Colonic mucosa (tissue), 4 donors: ENCODE measurements around the gene SUFU. TPM values are rescaled to one million over a fixed set of nuclear protein-coding genes. Genes with fewer than 3 reads are reported as not detected.

Source experiments
- DNase-seq: peaks from one replicate; pipeline ENCODE4 v3.0.0-alpha.2; 2020
- H3K27ac ChIP-seq: fragments of 200-600 bp; one replicate; pipeline ENCODE4 v1.8.0; 2021
- H3K27me3 ChIP-seq: fragments of 200-600 bp; one replicate; pipeline ENCODE4 v1.8.0; 2021
- H3K36me3 ChIP-seq: fragments of 200-600 bp; one replicate; pipeline ENCODE4 v1.8.0; 2021
- H3K4me1 ChIP-seq: fragments of 200-600 bp; one replicate; pipeline ENCODE4 v1.8.0; 2021; ENCODE audit warnings: mild to moderate bottlenecking
- H3K4me3 ChIP-seq: fragments of 200-600 bp; one replicate; pipeline ENCODE4 v1.8.0; 2021
- H3K9ac ChIP-seq, 2 donors: one replicate each; pipeline ENCODE4 v1.7.0; 2013; ENCODE audit warnings: control low read depth in 2 of 2, low read depth in 2 of 2, low read length in 2 of 2
- H3K9me3 ChIP-seq: fragments of 200-600 bp; one replicate; pipeline ENCODE4 v1.8.0; 2021
- CTCF ChIP-seq: fragments of 200-600 bp; IDR thresholded peaks from one replicate; pipeline ENCODE4 v1.8.0; 2022; ENCODE audit warnings: antibody characterized with exemption, mild to moderate bottlenecking
- intact Hi-C: fragments of 100-400 bp; cut with DNase I; formaldehyde crosslinking; loops from one replicate; pipeline ENCODE4 v1.14.1; 2022
- total RNA-seq, 2 donors: library from RNA; stranded (reverse); fragmentation: NEBNext Ultra II Directional in 1 of 2; extraction: Animal tissue kit (Norgen Biotek cat#: 25700) in 1 of 2; gene quantifications; one replicate each; pipeline ENCODE4 v1.2.1, GENCODE V29; 2021
- donor health status: healthy.
- donor health status: DM: no; HTN: no; CAD: no.
- donor health status: DM: no; HTN: no; CAD: no.

Gene SUFU
- total RNA-seq, 2 donors from 2014 or later: 7.6 to 8.6 TPM

- intact Hi-C loops: no loop called here
- TF ChIP-seq CTCF: no peak
- no peaks in the 10 kb centered on the region for H3K36me3 ChIP-seq
- no peaks in the 10 kb centered on the region for H3K9me3 ChIP-seq
- H3K4me1 ChIP-seq: no peaks in the 10 kb centered on the region
- H3K27me3 ChIP-seq: no peaks in the 10 kb centered on the region
- no peak overlapping the region for H3K9ac ChIP-seq
- H3K27ac ChIP-seq: no peak overlapping the region
- no peak for DNase-seq
- no peak overlapping the region for H3K4me3 ChIP-seq
Observed at GRCh38 chr10:102538811-102539210, 35.0 kb downstream of the SUFU start.

- H3K9ac ChIP-seq: no peak overlapping the region
- no peaks in the 10 kb centered on the region for H3K4me1 ChIP-seq
- DNase-seq: no peak
- H3K4me3 ChIP-seq: no peak overlapping the region
- H3K27me3 ChIP-seq: no peaks in the 10 kb centered on the region
- intact Hi-C loops: no loop called here
- no peak for TF ChIP-seq CTCF
- H3K36me3 ChIP-seq: no peaks in the 10 kb centered on the region
- H3K27ac ChIP-seq: no peak overlapping the region
- H3K9me3 ChIP-seq: no peaks in the 10 kb centered on the region
Observed at GRCh38 chr10:102540023-102540422, 36.3 kb downstream of the SUFU start.

GRCh38 chr10:102542800-102543418 lies 39.1 kb downstream of the SUFU start:
- no peak overlapping the region for H3K9ac ChIP-seq
- H3K4me1 ChIP-seq: no peaks in the 10 kb centered on the region
- no peak for DNase-seq
- H3K4me3 ChIP-seq: no peak overlapping the region
- H3K27me3 ChIP-seq: no peaks in the 10 kb centered on the region
- TF ChIP-seq CTCF: no peak
- H3K27ac ChIP-seq: no peak overlapping the region
- intact Hi-C loops: no loop called here
- no peaks in the 10 kb centered on the region for H3K36me3 ChIP-seq
- no peaks in the 10 kb centered on the region for H3K9me3 ChIP-seq

GRCh38 chr10:102545265-102545871 lies 41.6 kb downstream of the SUFU start:
- no peak for DNase-seq
- TF ChIP-seq CTCF: no peak
- H3K27ac ChIP-seq: no peak overlapping the region
- H3K4me3 ChIP-seq: no peak overlapping the region
- H3K9ac ChIP-seq: no peak overlapping the region
- H3K9me3 ChIP-seq: no peaks in the 10 kb centered on the region
- no peaks in the 10 kb centered on the region for H3K27me3 ChIP-seq
- intact Hi-C loops: no loop called here
- H3K4me1 ChIP-seq: no peaks in the 10 kb centered on the region
- H3K36me3 ChIP-seq: no peaks in the 10 kb centered on the region

GRCh38 chr10:102545997-102546396 lies 42.2 kb downstream of the SUFU start:
- Histone ChIP-seq H3K9ac (no peak overlapping the region), H3K36me3 (no peaks in the 10 kb centered on the region), H3K4me1 (no peaks in the 10 kb centered on the region), H3K27me3 (no peaks in the 10 kb centered on the region), H3K9me3 (no peaks in the 10 kb centered on the region), H3K4me3 (no peak overlapping the region), H3K27ac (no peak overlapping the region)
- DNase-seq: no peak
- TF ChIP-seq CTCF: no peak
- intact Hi-C loops: no loop called here
